ENCODE data around the gene IGFBP7.

Gene IGFBP7

DNA sequence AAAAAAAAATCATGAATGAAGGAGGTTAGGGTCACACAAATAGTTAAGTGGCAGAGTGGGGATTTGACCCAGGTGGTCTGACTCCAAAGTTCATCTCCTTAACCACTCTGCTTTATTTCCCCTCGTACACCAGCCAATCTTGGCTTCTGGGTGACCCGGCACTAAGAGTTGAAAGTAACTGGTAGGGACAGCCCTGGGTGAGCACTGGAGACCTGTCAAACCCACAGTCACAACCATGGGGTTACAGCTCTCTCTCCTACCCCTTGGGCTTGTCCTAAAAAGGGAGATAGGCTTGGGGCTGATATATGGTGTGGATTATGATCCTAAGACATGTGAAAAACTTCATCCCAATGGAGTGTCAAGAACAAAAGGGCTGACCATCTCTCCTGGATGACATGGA lies 12.5 kb downstream of the IGFBP7 start:
- TF ChIP-seq POLR2A (IDR thresholded peaks at IDR 0.05; ENCODE audit: low read depth, low read length) = no peak
- FAIRE-seq (no peak), DNase-seq (ENCODE audit: insufficient read length, low spot score) (no peak)

DNA sequence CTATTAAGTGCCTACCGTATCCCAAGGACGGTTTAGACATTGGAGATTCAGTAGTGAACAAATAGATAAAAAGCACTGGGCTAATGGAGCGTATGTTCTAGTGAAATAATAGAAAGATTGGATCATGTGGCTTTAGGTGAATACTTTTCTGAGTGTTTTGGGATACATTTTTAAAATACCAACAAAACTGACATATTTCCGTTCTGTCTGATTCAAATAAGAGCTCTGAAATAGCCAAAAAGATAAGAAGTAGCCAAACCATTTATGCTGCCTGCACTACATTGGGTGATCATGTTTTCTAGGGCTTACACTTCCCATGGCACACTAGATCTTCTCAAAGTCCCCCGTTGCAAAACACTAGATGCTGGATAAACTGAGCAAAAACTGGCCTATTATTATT lies 14.2 kb downstream of the IGFBP7 start:
- TF ChIP-seq POLR2A (IDR thresholded peaks at IDR 0.05; ENCODE audit: low read depth, low read length) = no peak
- FAIRE-seq = no peak
- no peak for DNase-seq (ENCODE audit: insufficient read length, low spot score)

DNA sequence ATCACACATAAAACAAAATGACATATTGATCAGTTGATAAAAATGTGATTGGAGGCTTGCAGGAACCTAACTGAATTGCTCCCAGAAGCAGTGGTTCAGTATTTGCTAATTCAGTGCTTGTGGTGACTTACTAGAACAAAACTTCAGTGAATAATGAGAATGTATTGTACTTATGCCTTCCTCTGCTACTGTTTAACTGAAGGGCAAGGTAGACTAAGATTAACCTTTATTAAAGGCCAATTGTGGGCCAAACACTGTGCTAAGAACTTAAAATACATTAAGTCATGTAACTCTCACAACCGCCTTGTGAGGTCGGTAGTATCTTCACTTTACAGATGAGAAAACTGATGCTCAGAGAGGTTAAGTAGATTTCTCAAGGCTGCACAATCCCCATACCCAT lies 14.9 kb downstream of the IGFBP7 start:
- FAIRE-seq (no peak), DNase-seq (ENCODE audit: insufficient read length, low spot score) (no peak)
- no peak for TF ChIP-seq POLR2A (IDR thresholded peaks at IDR 0.05; ENCODE audit: low read depth, low read length)

DNA sequence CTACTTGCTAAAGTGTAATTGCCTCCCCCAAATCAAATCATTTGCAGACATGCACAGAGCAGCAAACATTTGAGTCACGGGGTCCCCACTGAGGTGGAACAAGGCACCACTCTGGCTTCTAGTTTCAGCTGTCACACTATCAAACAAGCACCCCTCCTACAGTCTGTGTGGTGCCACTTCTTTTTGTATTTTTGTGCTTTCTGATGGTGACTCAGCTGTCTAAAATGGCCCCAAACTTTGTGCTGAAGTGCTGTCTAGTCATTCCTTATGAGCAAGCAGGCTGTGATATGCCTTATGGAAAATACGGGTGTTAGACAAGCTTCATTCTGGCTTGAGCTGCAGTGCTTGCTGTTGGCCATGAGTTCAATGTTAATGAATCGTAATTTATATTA lies 15.4 kb downstream of the IGFBP7 start:
- TF ChIP-seq POLR2A (IDR thresholded peaks at IDR 0.05; ENCODE audit: low read depth, low read length) = no peak
- FAIRE-seq (peak; percentile 67), DNase-seq (ENCODE audit: insufficient read length, low spot score) (no peak)

DNA sequence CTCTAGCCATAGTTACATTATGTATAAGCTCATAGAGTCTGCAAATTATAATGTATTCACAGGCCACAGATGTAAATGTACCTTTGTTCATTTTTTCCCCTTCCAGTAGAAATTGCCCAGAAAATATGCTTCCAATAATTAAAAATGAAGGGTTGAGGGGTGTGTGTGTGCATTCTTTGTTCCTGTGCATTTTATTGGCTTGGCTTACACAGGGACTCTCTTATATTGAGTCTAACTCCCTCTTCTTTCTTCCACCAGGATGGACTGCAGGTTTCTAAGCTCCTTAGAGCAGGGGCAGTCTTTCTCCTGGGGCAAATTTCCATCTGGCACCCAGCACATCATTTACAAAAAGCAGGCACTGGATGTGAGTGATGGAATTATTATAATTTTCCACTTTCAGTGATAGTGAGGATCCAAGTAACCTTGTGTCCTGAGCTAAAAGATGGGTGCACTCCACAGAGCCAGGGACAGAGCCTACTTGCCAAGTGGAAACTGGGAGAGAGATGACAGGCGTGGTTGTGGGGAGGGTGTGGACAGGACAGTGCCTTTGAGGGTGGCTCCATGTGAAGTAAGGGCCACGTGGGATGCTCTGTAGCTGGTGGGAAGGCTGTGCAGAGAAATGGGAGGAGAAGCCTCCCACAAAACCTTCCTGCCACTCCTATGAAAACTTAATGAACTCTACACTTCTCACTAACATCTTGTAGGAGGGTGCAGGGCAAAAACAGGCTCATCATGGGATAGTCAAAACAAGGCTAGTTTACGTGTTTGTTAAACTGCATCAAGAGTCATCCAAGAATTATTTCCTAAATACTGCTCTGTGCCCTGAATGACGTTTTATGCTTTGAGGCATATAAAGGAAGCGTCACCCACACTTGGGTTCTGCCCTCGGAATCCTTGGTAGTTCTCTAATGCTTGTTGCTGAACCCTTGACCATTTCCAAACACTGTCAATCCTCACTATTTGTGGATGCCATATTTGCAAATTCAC lies 16.0 kb downstream of the IGFBP7 start:
- DNase-seq (ENCODE audit: insufficient read length, low spot score) = no peak
- no peak for FAIRE-seq
- TF ChIP-seq POLR2A (IDR thresholded peaks at IDR 0.05; ENCODE audit: low read depth, low read length) = no peak

DNA sequence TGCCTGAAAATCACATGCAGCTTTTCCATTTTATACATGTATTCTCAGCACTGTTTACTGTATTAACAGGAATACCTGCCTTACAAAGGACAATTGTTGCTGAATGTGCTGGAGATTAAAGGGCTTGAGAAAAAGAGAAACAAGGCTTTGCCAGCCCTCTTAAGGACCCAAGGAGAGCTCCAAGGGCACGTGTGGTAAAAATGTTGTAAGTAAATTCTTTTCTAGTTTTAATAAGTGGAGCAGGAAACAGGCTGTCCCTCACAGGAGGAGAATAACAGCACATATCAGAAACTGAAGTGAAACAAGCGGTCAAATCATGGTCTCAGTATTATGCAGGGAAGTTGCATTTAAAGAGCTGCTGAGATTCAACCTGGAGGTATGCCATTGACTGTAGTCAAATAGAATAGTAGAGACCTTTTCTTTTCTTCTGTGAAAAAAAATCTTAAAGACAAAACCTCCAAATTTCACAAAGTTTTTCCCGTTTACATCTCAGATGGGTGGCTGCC lies 18.5 kb downstream of the IGFBP7 start:
- no peak for DNase-seq (ENCODE audit: insufficient read length, low spot score)
- TF ChIP-seq POLR2A (IDR thresholded peaks at IDR 0.05; ENCODE audit: low read depth, low read length) = no peak
- FAIRE-seq = no peak

DNA sequence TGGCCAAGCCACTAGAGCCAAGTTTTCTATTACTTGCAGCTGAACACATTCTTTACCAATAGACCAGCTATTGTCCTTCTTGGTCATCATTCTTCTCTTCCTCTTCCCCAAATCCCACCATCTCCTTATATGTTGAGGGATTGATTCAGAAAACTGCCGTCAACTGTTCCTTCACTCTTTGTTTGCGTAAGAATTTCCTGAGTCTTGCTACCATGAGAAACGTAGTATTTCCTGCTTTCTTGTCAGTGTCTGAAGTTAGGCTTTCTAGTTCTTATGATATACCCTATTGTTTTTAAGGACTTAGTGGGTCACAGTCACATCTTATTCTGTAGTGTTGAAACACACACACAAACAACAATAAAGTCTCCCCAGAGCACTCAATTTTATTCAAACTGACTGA lies 20.1 kb downstream of the IGFBP7 start:
- TF ChIP-seq POLR2A (IDR thresholded peaks at IDR 0.05; ENCODE audit: low read depth, low read length) = no peak

DNA sequence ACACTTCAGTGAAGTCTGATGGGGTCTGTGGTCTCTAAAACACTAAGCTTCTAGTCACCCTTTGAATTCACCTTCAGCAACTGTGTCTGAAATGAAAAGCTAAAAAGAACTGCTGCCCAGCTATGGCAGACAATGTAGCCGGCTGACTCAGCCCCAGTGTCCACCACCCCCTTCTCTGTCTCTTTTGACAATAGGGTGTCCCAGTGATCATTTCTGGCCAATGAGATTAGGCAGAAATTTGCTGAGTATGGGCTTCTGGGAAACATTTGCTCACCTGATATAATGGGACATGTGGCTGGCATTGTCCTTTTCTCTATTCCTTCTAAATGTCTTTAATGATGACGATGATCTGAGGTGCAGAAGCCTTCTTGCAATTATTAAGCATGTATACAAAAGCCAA lies 20.6 kb downstream of the IGFBP7 start:
- no peak for FAIRE-seq
- DNase-seq (ENCODE audit: insufficient read length, low spot score) = no peak
- TF ChIP-seq POLR2A (IDR thresholded peaks at IDR 0.05; ENCODE audit: low read depth, low read length) = no peak

More for the DNA sequence above, 20.1 kb downstream of the IGFBP7 start:
- DNase-seq (ENCODE audit: insufficient read length, low spot score) = no peak
- FAIRE-seq = no peak

DNA sequence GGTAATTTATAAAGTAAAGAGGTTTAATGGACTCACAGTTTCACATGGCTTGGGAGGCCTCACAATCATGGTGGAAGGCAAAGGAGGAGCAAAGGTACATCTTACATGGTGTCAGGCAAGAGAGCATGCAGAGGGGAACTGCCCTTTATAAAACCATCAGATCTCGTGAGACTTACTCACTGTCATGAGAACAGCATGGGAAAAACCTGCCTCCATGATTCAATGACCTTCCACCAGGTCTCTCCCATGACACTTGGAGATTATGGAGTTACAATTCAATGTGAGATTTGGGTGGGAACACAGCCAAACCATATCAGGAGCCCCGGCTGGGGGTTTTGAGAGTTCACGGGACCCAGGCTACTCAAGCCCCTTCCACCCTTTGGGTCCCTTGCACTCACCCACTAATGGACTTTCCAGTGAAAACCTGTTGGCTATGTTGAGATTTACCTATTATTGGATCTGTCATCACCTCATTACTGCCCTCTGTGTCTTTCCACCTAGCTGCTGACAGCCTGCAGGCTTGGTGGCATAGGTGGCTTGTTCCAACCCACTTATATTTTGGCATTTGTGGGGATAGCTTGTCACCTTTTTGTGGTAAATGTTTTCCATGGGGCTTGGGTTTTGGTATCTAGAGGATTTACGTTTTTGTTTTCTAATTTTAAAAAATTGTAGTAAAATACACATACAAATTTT lies 24.0 kb downstream of the IGFBP7 start:
- FAIRE-seq (no peak), DNase-seq (ENCODE audit: insufficient read length, low spot score) (no peak)
- TF ChIP-seq POLR2A (IDR thresholded peaks at IDR 0.05; ENCODE audit: low read depth, low read length) = no peak

DNA sequence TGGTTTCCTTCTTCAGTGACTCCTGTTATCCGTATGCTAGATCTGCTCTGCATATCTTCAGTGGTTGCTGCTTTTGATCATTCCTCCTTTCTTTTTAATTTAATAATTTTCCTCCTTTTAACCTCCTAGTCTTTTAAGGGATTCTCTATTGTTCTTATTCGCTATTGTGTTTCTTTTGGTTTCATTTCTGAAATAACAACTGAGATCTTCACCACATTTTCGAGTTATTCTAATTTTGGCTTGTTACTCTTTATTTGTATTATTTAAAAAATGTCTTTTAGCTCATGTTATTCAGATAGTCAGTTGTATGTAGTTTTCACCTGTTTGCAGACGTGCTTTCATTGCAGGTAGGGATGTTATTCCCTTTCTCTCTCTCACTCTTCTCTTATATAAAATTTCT lies 24.9 kb downstream of the IGFBP7 start:
- DNase-seq (ENCODE audit: insufficient read length, low spot score) (no peak), FAIRE-seq (no peak)
- TF ChIP-seq POLR2A (IDR thresholded peaks at IDR 0.05; ENCODE audit: low read depth, low read length) = no peak

DNA sequence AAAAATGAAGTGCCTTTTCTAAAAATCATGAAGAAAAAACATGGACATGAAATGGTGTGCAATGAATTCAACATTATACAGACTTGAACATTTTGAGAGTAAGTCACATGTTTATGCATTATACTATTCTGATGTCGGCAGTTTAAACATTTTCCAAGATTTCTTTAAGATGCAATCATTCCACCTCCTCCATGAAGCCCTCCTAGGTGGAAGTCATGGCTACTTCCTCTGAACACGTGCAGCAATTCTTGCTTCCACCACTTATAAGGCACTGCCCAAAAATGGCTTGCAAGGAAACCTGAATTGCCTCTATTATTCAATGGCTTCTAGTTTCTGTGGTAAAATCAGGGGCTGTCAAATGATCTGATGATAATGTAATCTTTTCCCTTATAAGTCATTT lies 25.8 kb downstream of the IGFBP7 start:
- FAIRE-seq = no peak
- TF ChIP-seq POLR2A (IDR thresholded peaks at IDR 0.05; ENCODE audit: low read depth, low read length) = no peak
- no peak for DNase-seq (ENCODE audit: insufficient read length, low spot score)

DNA sequence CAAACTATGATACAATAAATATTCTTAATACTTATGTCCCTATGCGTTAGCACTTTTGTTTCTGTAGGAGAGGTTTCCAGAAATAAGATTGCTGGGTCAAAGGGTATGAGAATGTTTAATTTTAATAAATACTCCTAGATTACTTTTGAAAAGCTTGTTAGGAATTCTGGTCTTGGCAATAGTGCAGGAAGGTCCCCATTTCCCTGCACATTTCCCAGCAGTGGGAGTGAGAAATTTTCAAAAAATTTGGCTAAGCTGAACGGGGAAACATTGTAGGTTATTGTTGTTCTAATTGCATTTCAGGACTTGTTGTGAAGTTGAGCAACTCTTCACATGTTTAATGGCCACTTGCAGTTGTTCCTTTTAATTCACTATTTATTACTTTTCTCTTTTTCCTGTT lies 27.1 kb downstream of the IGFBP7 start:
- no peak for DNase-seq (ENCODE audit: insufficient read length, low spot score)
- FAIRE-seq = no peak
- no peak for TF ChIP-seq POLR2A (IDR thresholded peaks at IDR 0.05; ENCODE audit: low read depth, low read length)

DNA sequence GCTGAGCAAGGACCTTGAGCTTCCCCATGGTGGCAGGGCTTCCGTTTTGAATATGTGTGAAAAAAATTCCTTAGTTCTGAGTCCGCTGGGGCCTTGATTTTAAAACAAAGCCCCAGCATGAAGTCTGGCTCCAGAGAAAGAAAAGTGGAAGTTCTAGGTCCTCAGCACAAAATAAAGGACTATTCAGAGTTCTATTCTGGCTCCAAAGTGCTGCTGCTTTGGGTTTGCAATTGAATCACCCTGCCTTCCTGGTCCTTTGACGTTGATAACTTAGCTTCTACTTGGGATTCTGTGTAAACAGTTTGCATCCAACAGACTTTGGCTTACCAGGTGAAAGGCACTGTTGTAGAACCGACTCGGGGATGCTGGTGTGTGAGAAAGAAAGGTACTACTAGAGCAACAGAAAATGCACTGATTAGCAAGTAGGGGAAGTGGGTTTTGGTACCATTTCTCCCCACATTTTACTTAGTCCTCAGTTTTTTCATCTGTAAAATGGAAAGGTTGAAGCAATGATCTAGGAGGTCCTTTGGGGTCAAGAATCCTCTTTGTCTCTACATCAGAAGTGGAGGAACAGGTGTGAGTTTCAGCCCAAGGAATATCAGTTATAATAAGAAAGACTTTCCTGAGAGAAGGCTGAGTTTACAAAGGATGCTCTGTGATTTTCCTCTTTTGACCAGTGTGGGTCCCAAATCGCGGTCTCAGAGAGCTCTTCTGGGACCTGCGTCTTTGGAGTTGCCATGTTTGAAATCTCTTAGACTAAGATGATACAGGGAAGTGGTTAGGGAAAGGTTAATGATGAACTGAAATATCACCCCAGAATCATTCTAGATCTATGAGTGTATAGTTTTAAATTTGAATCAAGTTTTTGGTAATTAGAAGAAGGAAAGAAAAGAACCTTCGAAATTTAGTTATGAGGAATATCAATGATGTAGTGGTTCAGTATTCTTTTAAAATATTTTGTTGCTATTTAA lies 28.2 kb downstream of the IGFBP7 start:
- FAIRE-seq (no peak), DNase-seq (ENCODE audit: insufficient read length, low spot score) (no peak)
- no peak for TF ChIP-seq POLR2A (IDR thresholded peaks at IDR 0.05; ENCODE audit: low read depth, low read length)

Measured in H54 (cell line).